ENCODE results near the gene TMEM54. TPM values are rescaled to one million over a fixed set of nuclear protein-coding genes. Genes with fewer than 3 reads are reported as not detected.

The TMEM54 gene
- total and polyA plus RNA-seq, 9 of the 15 experiments (the other 6 are each of a cell fraction or from before 2014, with no cell fraction given) = 1.00 to 16.2 (median 8.2) TPM

DNA sequence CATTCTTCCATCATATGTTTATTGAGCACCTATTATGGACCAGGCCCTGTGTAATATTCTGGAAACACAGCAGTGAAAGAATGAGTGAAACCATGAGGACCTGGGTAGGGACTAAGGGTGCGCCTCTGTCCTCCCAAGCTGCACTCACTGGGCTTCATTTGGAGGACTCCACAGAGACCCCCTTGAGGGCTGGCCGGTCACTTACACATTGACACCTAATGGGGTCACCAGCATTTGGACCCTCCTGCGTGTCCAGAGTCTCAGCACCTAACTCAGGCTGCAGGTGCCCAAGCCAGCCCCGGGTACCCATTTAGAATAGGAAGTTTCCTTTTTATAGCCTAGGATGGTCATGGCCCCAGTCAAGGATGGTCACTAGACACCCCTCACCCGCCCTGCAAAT, 27.7 kb downstream of the TMEM54 start (continued):
- TF ChIP-seq CHD4 (IDR thresholded peaks at IDR 0.05; ENCODE audit: insufficient read depth, insufficient replicate concordance, low read depth, low read length, poor library complexity, severe bottlenecking) = no peak
- TF ChIP-seq SREBF2 (CRISPR knock-in tag; IDR thresholded peaks at IDR 0.05) = no peak
- TF ChIP-seq, protein P1, sequence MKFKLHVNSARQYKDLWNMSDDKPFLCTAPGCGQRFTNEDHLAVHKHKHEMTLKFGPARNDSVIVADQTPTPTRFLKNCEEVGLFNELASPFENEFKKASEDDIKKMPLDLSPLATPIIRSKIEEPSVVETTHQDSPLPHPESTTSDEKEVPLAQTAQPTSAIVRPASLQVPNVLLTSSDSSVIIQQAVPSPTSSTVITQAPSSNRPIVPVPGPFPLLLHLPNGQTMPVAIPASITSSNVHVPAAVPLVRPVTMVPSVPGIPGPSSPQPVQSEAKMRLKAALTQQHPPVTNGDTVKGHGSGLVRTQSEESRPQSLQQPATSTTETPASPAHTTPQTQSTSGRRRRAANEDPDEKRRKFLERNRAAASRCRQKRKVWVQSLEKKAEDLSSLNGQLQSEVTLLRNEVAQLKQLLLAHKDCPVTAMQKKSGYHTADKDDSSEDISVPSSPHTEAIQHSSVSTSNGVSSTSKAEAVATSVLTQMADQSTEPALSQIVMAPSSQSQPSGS (CRISPR knock-in tag; IDR thresholded peaks at IDR 0.05) = no peak
- no peak for TF ChIP-seq SRSF3 (IDR thresholded peaks at IDR 0.05; ENCODE audit: insufficient read depth, low read length)
- no peak for TF ChIP-seq PURB (CRISPR knock-in tag; IDR thresholded peaks at IDR 0.05; ENCODE audit: low read depth)
- TF ChIP-seq RFX5 (IDR thresholded peaks at IDR 0.05; ENCODE audit: low read depth, low read length) = no peak

DNA sequence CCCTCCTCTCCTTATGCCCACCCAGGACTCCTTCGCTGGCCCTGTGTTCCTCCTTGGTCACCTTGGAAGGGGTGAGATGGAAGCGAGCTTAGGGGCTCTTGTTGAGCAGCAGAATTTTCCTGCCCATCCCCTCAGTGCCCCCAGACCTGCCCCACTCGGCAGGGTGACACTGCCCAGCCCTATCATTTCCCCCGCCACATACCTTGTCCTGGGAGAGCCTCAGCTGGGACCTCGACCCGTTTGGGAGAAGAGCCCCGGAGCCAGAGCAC, 29.1 kb downstream of the TMEM54 start:
- ATAC-seq = no peak
- TF ChIP-seq, protein P2, sequence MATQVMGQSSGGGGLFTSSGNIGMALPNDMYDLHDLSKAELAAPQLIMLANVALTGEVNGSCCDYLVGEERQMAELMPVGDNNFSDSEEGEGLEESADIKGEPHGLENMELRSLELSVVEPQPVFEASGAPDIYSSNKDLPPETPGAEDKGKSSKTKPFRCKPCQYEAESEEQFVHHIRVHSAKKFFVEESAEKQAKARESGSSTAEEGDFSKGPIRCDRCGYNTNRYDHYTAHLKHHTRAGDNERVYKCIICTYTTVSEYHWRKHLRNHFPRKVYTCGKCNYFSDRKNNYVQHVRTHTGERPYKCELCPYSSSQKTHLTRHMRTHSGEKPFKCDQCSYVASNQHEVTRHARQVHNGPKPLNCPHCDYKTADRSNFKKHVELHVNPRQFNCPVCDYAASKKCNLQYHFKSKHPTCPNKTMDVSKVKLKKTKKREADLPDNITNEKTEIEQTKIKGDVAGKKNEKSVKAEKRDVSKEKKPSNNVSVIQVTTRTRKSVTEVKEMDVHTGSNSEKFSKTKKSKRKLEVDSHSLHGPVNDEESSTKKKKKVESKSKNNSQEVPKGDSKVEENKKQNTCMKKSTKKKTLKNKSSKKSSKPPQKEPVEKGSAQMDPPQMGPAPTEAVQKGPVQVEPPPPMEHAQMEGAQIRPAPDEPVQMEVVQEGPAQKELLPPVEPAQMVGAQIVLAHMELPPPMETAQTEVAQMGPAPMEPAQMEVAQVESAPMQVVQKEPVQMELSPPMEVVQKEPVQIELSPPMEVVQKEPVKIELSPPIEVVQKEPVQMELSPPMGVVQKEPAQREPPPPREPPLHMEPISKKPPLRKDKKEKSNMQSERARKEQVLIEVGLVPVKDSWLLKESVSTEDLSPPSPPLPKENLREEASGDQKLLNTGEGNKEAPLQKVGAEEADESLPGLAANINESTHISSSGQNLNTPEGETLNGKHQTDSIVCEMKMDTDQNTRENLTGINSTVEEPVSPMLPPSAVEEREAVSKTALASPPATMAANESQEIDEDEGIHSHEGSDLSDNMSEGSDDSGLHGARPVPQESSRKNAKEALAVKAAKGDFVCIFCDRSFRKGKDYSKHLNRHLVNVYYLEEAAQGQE (IDR thresholded peaks at IDR 0.05; ENCODE audit: borderline replicate concordance) = no peak
- TF ChIP-seq, protein P2 (CRISPR knock-in tag; IDR thresholded peaks at IDR 0.05; ENCODE audit: low read depth) = no peak
- TF ChIP-seq ZNF699 (CRISPR knock-in tag; IDR thresholded peaks at IDR 0.05; ENCODE audit: insufficient replicate concordance) (no peak), ZNF311 (CRISPR knock-in tag; IDR thresholded peaks at IDR 0.05) (no peak), SP1 (CRISPR knock-in tag; IDR thresholded peaks at IDR 0.05) (no peak), POLR2B (IDR thresholded peaks at IDR 0.05; ENCODE audit: low read depth, partially characterized antibody) (no peak), CHD4 (IDR thresholded peaks at IDR 0.05; ENCODE audit: insufficient read depth, insufficient replicate concordance, low read depth, low read length, poor library complexity, severe bottlenecking) (no peak)

More for the DNA sequence above, 29.1 kb downstream of the TMEM54 start:
- peaks cover 4 to 24% of the 10 kb centered on the region in 2 experiments; a peak in 3 of 5 replicates for H3K27me3 ChIP-seq (ENCODE audit: control insufficient read depth in 2 of 2, insufficient read depth in 2 of 2, low read length in 2 of 2)
- no peak overlapping the region for H3K4me2 ChIP-seq (ENCODE audit: insufficient read depth, low read length)
- no peaks in the 10 kb centered on the region for H3K36me3 ChIP-seq (ENCODE audit: control insufficient read depth, insufficient read depth, low read length)
- no peaks in the 10 kb centered on the region for H3K79me2 ChIP-seq (ENCODE audit: control insufficient read depth, insufficient read depth, low read length)
- no peak overlapping the region for H3K4me3 ChIP-seq
- H3K4me1 ChIP-seq (replicated peaks in 1 of 2; ENCODE audit: control insufficient read depth in 2 of 2, insufficient read depth in 2 of 2, low read length in 2 of 2) = peaks cover 7 to 21% of the 10 kb centered on the region in 2 experiments; a peak in 4 of 5 replicates
- in situ Hi-C loops (cut with MboI) (loop anchor here (5.0 kb wide), 1 partner anchor 350 kb away; no protein-coding TSS in a partner anchor), intact Hi-C loops (cut with micrococcal nuclease) (loop anchor here (1.0 to 5.0 kb wide), 4 partner anchors 100 to 470 kb away; no protein-coding TSS in a partner anchor)
- H4K20me1 ChIP-seq (replicated peaks; ENCODE audit: control insufficient read depth, insufficient read depth, low read length) = peaks cover 14% of the 10 kb centered on the region
- CTCF ChIA-PET (ENCODE audit: low intra/inter-chr PET ratio) = interaction anchor here (0.5 to 2.9 kb wide), 6 partner anchors 14 to 856 kb away, joined by 3 to 26 read pairs (median 5); partner anchors contain the start of gene HPCA
- H3K9me3 ChIP-seq (replicated peaks; ENCODE audit: control insufficient read depth, insufficient read depth, low read depth, low read length) = no peaks in the 10 kb centered on the region
- no peaks in the 10 kb centered on the region for H3K9me1 ChIP-seq (ENCODE audit: control insufficient read depth, insufficient read depth, low read length)
- WGBS (ENCODE audit: insufficient coverage, low coverage, missing lambda C conversion rate) = 26% methylated on average over 7 of the region's 7 CpGs
- POLR2A ChIA-PET = interaction anchor here (0.6 to 1.3 kb wide), 3 partner anchors 10 to 34 kb away, joined by 3 read pairs; no protein-coding TSS in a partner anchor
- H3K27ac ChIP-seq (ENCODE audit: extremely low read depth, low read depth, low read length) = no peak overlapping the region
- BruUV-seq (replicated peaks) = no TSS peak
- peak overlapping the region in 1 of 2 experiments; percentile 22; a peak in 1 of 4 replicates for H3K9ac ChIP-seq (ENCODE audit: insufficient read depth in 1 of 2, low read depth in 2 of 2, low read length in 2 of 2)
- no peak overlapping the region for H2AFZ ChIP-seq (ENCODE audit: low read depth, low read length)
- DNase-seq (ENCODE audit: extremely low read depth in 1 of 4, low spot score in 3 of 4) (peak in 1 of 4 experiments; percentile 14), FAIRE-seq (no peak)

All from K562 (cell line).